Vagina (tissue), 2 donors: ENCODE results near the gene ZDHHC13.

ENCODE experiments used
- POLR2A ChIP-seq, 2 donors: fragments of 450-650 bp; IDR thresholded peaks; one replicate each; pipeline ENCODE4 v1.6.1; 2017; ENCODE audit warnings: antibody characterized with exemption in 2 of 2, mild to moderate bottlenecking in 2 of 2, moderate library complexity in 2 of 2
- TF ChIP-seq, protein P1 (sequence below), 3 experiments: fragments of 450-650 bp in 2 of 3; fragments of 200-600 bp in 1 of 3; sonication (generic) in 1 of 3; IDR thresholded peaks; one replicate each; pipeline ENCODE4 v1.5.1; 2017 to 2019; ENCODE audit warnings: antibody characterized with exemption in 3 of 3, mild to moderate bottlenecking in 2 of 3, moderate library complexity in 2 of 3

DNA sequence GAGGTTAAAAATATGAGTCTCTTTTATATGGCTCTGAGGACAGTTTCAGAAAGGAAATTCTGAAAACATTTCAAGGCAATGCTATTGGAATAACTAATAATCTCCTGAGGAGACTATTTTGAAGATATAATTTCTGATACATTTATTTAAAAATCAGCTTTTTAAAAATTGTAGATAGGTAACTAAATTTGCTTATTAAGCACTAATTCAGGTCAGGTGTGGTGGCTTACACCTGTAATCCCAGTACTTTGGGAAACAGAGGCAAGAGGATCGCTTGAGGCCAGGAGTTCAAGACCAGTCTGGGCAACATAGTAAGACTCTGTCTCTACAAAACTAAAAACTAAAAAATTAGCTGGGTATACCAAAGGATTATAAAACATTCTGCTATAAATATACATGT, 17.0 kb downstream of the ZDHHC13 start:
- TF ChIP-seq POLR2A (IDR thresholded peaks at IDR 0.05): no peak
- TF ChIP-seq, protein P1, sequence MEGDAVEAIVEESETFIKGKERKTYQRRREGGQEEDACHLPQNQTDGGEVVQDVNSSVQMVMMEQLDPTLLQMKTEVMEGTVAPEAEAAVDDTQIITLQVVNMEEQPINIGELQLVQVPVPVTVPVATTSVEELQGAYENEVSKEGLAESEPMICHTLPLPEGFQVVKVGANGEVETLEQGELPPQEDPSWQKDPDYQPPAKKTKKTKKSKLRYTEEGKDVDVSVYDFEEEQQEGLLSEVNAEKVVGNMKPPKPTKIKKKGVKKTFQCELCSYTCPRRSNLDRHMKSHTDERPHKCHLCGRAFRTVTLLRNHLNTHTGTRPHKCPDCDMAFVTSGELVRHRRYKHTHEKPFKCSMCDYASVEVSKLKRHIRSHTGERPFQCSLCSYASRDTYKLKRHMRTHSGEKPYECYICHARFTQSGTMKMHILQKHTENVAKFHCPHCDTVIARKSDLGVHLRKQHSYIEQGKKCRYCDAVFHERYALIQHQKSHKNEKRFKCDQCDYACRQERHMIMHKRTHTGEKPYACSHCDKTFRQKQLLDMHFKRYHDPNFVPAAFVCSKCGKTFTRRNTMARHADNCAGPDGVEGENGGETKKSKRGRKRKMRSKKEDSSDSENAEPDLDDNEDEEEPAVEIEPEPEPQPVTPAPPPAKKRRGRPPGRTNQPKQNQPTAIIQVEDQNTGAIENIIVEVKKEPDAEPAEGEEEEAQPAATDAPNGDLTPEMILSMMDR (IDR thresholded peaks at IDR 0.05): no peak
